Testis (tissue), 2 donors: Measurements from ENCODE around the gene HIPK2.

Experiments
- POLR2A ChIP-seq: fragments of 450-650 bp; IDR thresholded peaks from one replicate; pipeline ENCODE4 v1.6.1; 2017; ENCODE audit warnings: antibody characterized with exemption, mild to moderate bottlenecking, moderate library complexity
- TF ChIP-seq, protein P1 (sequence below), 3 experiments: fragments of 450-650 bp in 2 of 3; fragments of 200-600 bp in 1 of 3; sonication (generic) in 1 of 3; IDR thresholded peaks; one replicate each; pipeline ENCODE4 v1.5.1; 2016 to 2019; ENCODE audit warnings: antibody characterized with exemption in 3 of 3, mild to moderate bottlenecking in 2 of 3, moderate library complexity in 1 of 3

GRCh38 chr7:139568813-139569490 lies 208.8 kb downstream of the HIPK2 start:
- TF ChIP-seq POLR2A: no peak
- TF ChIP-seq, protein P1, sequence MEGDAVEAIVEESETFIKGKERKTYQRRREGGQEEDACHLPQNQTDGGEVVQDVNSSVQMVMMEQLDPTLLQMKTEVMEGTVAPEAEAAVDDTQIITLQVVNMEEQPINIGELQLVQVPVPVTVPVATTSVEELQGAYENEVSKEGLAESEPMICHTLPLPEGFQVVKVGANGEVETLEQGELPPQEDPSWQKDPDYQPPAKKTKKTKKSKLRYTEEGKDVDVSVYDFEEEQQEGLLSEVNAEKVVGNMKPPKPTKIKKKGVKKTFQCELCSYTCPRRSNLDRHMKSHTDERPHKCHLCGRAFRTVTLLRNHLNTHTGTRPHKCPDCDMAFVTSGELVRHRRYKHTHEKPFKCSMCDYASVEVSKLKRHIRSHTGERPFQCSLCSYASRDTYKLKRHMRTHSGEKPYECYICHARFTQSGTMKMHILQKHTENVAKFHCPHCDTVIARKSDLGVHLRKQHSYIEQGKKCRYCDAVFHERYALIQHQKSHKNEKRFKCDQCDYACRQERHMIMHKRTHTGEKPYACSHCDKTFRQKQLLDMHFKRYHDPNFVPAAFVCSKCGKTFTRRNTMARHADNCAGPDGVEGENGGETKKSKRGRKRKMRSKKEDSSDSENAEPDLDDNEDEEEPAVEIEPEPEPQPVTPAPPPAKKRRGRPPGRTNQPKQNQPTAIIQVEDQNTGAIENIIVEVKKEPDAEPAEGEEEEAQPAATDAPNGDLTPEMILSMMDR (IDR thresholded peaks at IDR 0.05): no peak
